ENCODE measurements around the gene WDR20.
A peak's percentile ranks its signal among the peaks of the same experiment; 100 is the strongest.

Gene WDR20

GRCh38 chr14:102188187-102188586 lies 48.5 kb downstream of the WDR20 start:
- Histone ChIP-seq H3K36me3 (ENCODE audit: control insufficient read depth, insufficient read depth, low read length) (no peaks in the 10 kb centered on the region), H3K4me3 (ENCODE audit: low read depth, low read length) (no peak overlapping the region), H3K9ac (ENCODE audit: low read depth, low read length) (no peak overlapping the region), H3K27me3 (ENCODE audit: control insufficient read depth, insufficient read depth, low read length) (no peaks in the 10 kb centered on the region), H3K9me3 (ENCODE audit: control insufficient read depth, insufficient read depth, low read length) (no peaks in the 10 kb centered on the region), H3K4me1 (ENCODE audit: control insufficient read depth, insufficient read depth, low read length) (peaks cover 2% of the 10 kb centered on the region)

GRCh38 chr14:102189874-102190273 lies 50.2 kb downstream of the WDR20 start:
- Histone ChIP-seq H3K36me3 (ENCODE audit: control insufficient read depth, insufficient read depth, low read length) (no peaks in the 10 kb centered on the region), H3K4me1 (ENCODE audit: control insufficient read depth, insufficient read depth, low read length) (peaks cover 6% of the 10 kb centered on the region), H3K9me3 (ENCODE audit: control insufficient read depth, insufficient read depth, low read length) (no peaks in the 10 kb centered on the region), H3K4me3 (ENCODE audit: low read depth, low read length) (no peak overlapping the region), H3K9ac (ENCODE audit: low read depth, low read length) (no peak overlapping the region), H3K27me3 (ENCODE audit: control insufficient read depth, insufficient read depth, low read length) (no peaks in the 10 kb centered on the region)

- H3K27me3 ChIP-seq (ENCODE audit: control insufficient read depth, insufficient read depth, low read length): no peaks in the 10 kb centered on the region
- H3K9me3 ChIP-seq (ENCODE audit: control insufficient read depth, insufficient read depth, low read length): no peaks in the 10 kb centered on the region
- H3K36me3 ChIP-seq (ENCODE audit: control insufficient read depth, insufficient read depth, low read length): no peaks in the 10 kb centered on the region
- H3K4me1 ChIP-seq (ENCODE audit: control insufficient read depth, insufficient read depth, low read length): peaks cover 4% of the 10 kb centered on the region
- no peak overlapping the region for H3K9ac ChIP-seq (ENCODE audit: low read depth, low read length)
- H3K4me3 ChIP-seq (ENCODE audit: low read depth, low read length): no peak overlapping the region
These were observed 53.3 kb downstream of the WDR20 start for GRCh38 chr14:102192840-102193502.

GRCh38 chr14:102194856-102195255 lies 55.2 kb downstream of the WDR20 start:
- no peak overlapping the region for H3K9ac ChIP-seq (ENCODE audit: low read depth, low read length)
- peaks cover 4% of the 10 kb centered on the region for H3K4me1 ChIP-seq (ENCODE audit: control insufficient read depth, insufficient read depth, low read length)
- no peaks in the 10 kb centered on the region for H3K9me3 ChIP-seq (ENCODE audit: control insufficient read depth, insufficient read depth, low read length)
- no peak overlapping the region for H3K4me3 ChIP-seq (ENCODE audit: low read depth, low read length)
- H3K36me3 ChIP-seq (ENCODE audit: control insufficient read depth, insufficient read depth, low read length): peaks cover 4% of the 10 kb centered on the region
- no peaks in the 10 kb centered on the region for H3K27me3 ChIP-seq (ENCODE audit: control insufficient read depth, insufficient read depth, low read length)

GRCh38 chr14:102195446-102195845 lies 55.7 kb downstream of the WDR20 start:
- Histone ChIP-seq H3K9ac (ENCODE audit: low read depth, low read length) (no peak overlapping the region), H3K4me3 (ENCODE audit: low read depth, low read length) (no peak overlapping the region), H3K9me3 (ENCODE audit: control insufficient read depth, insufficient read depth, low read length) (no peaks in the 10 kb centered on the region), H3K36me3 (ENCODE audit: control insufficient read depth, insufficient read depth, low read length) (peaks cover 4% of the 10 kb centered on the region), H3K4me1 (ENCODE audit: control insufficient read depth, insufficient read depth, low read length) (peaks cover 4% of the 10 kb centered on the region), H3K27me3 (ENCODE audit: control insufficient read depth, insufficient read depth, low read length) (no peaks in the 10 kb centered on the region)

- H3K9me3 ChIP-seq (ENCODE audit: control insufficient read depth, insufficient read depth, low read length): no peaks in the 10 kb centered on the region
- H3K27me3 ChIP-seq (ENCODE audit: control insufficient read depth, insufficient read depth, low read length): no peaks in the 10 kb centered on the region
- peaks cover 4% of the 10 kb centered on the region for H3K4me1 ChIP-seq (ENCODE audit: control insufficient read depth, insufficient read depth, low read length)
- H3K36me3 ChIP-seq (ENCODE audit: control insufficient read depth, insufficient read depth, low read length): peaks cover 4% of the 10 kb centered on the region
- no peak overlapping the region for H3K9ac ChIP-seq (ENCODE audit: low read depth, low read length)
- H3K4me3 ChIP-seq (ENCODE audit: low read depth, low read length): no peak overlapping the region
These were observed 56.6 kb downstream of the WDR20 start for GRCh38 chr14:102196039-102196901.

- Histone ChIP-seq H3K4me1 (ENCODE audit: control insufficient read depth, insufficient read depth, low read length) (peaks cover 4% of the 10 kb centered on the region), H3K27me3 (ENCODE audit: control insufficient read depth, insufficient read depth, low read length) (no peaks in the 10 kb centered on the region), H3K9me3 (ENCODE audit: control insufficient read depth, insufficient read depth, low read length) (no peaks in the 10 kb centered on the region), H3K36me3 (ENCODE audit: control insufficient read depth, insufficient read depth, low read length) (peaks cover 4% of the 10 kb centered on the region), H3K4me3 (ENCODE audit: low read depth, low read length) (no peak overlapping the region), H3K9ac (ENCODE audit: low read depth, low read length) (no peak overlapping the region)
These were observed 57.2 kb downstream of the WDR20 start for GRCh38 chr14:102196902-102197230.

GRCh38 chr14:102197317-102197853 lies 57.7 kb downstream of the WDR20 start:
- no peak overlapping the region for H3K9ac ChIP-seq (ENCODE audit: low read depth, low read length)
- H3K9me3 ChIP-seq (ENCODE audit: control insufficient read depth, insufficient read depth, low read length): no peaks in the 10 kb centered on the region
- no peak overlapping the region for H3K4me3 ChIP-seq (ENCODE audit: low read depth, low read length)
- H3K36me3 ChIP-seq (ENCODE audit: control insufficient read depth, insufficient read depth, low read length): peaks cover 4% of the 10 kb centered on the region
- H3K27me3 ChIP-seq (ENCODE audit: control insufficient read depth, insufficient read depth, low read length): no peaks in the 10 kb centered on the region
- H3K4me1 ChIP-seq (ENCODE audit: control insufficient read depth, insufficient read depth, low read length): peaks cover 4% of the 10 kb centered on the region

GRCh38 chr14:102200690-102201352 lies 61.1 kb downstream of the WDR20 start:
- no peaks in the 10 kb centered on the region for H3K9me3 ChIP-seq (ENCODE audit: control insufficient read depth, insufficient read depth, low read length)
- no peaks in the 10 kb centered on the region for H3K27me3 ChIP-seq (ENCODE audit: control insufficient read depth, insufficient read depth, low read length)
- H3K36me3 ChIP-seq (ENCODE audit: control insufficient read depth, insufficient read depth, low read length): peaks cover 8% of the 10 kb centered on the region
- H3K4me1 ChIP-seq (ENCODE audit: control insufficient read depth, insufficient read depth, low read length): no peaks in the 10 kb centered on the region
- H3K4me3 ChIP-seq (ENCODE audit: low read depth, low read length): no peak overlapping the region
- H3K9ac ChIP-seq (ENCODE audit: low read depth, low read length): no peak overlapping the region

GRCh38 chr14:102201353-102201738 lies 61.6 kb downstream of the WDR20 start:
- no peaks in the 10 kb centered on the region for H3K27me3 ChIP-seq (ENCODE audit: control insufficient read depth, insufficient read depth, low read length)
- H3K9me3 ChIP-seq (ENCODE audit: control insufficient read depth, insufficient read depth, low read length): no peaks in the 10 kb centered on the region
- peak overlapping the region; percentile 12 for H3K9ac ChIP-seq (ENCODE audit: low read depth, low read length)
- no peaks in the 10 kb centered on the region for H3K4me1 ChIP-seq (ENCODE audit: control insufficient read depth, insufficient read depth, low read length)
- no peak overlapping the region for H3K4me3 ChIP-seq (ENCODE audit: low read depth, low read length)
- peaks cover 8% of the 10 kb centered on the region for H3K36me3 ChIP-seq (ENCODE audit: control insufficient read depth, insufficient read depth, low read length)

GRCh38 chr14:102201776-102202175 lies 62.1 kb downstream of the WDR20 start:
- Histone ChIP-seq H3K9me3 (ENCODE audit: control insufficient read depth, insufficient read depth, low read length) (no peaks in the 10 kb centered on the region), H3K27me3 (ENCODE audit: control insufficient read depth, insufficient read depth, low read length) (no peaks in the 10 kb centered on the region), H3K4me1 (ENCODE audit: control insufficient read depth, insufficient read depth, low read length) (no peaks in the 10 kb centered on the region), H3K4me3 (ENCODE audit: low read depth, low read length) (no peak overlapping the region), H3K9ac (ENCODE audit: low read depth, low read length) (peak overlapping the region; percentile 12), H3K36me3 (ENCODE audit: control insufficient read depth, insufficient read depth, low read length) (peaks cover 8% of the 10 kb centered on the region)
